Gastrocnemius medialis (tissue), 4 donors: Measurements from ENCODE around the gene TNS3. TPM values are rescaled to one million over a fixed set of nuclear protein-coding genes. Genes with fewer than 3 reads are reported as not detected.
"Not testable (repeated sequence)": the region's sequence is repeated elsewhere in the genome, so short reads cannot be mapped to it uniquely, and the experiment has no call there.

Source experiments
- ATAC-seq, 2 donors: fragments of 150-250 bp; one replicate each; pipeline ENCODE4 v1.9.1; 2016
- DNase-seq, 2 donors: peaks; one replicate each; pipeline ENCODE4 v3.0.0-alpha.2; 2019
- H3K27ac ChIP-seq, 4 donors: fragments of 200-600 bp; sonication (generic); 1 replicate in 1 of 4; 2 replicates in 3 of 4; pipeline ENCODE4 v1.5.1; 2016 to 2018; ENCODE audit warnings: mild to moderate bottlenecking in 2 of 4, moderate library complexity in 1 of 4
- H3K27me3 ChIP-seq, 3 donors: fragments of 200-600 bp; sonication (generic) in 2 of 3; 1 replicate in 1 of 3; 2 replicates in 2 of 3; pipeline versions ENCODE4 v1.5.1 to v1.6.0; 2016 to 2019; ENCODE audit warnings: mild to moderate bottlenecking in 1 of 3, moderate library complexity in 1 of 3
- H3K36me3 ChIP-seq, 2 donors: fragments of 200-600 bp; sonication (generic) in 1 of 2; one replicate each; pipeline ENCODE4 v1.5.1; 2017 to 2018
- H3K4me1 ChIP-seq, 2 donors: fragments of 200-600 bp; sonication (generic) in 1 of 2; one replicate each; pipeline ENCODE4 v1.5.1; 2016 to 2017; ENCODE audit warnings: mild to moderate bottlenecking in 2 of 2
- H3K4me3 ChIP-seq, 4 donors: fragments of 200-600 bp; sonication (generic) in 3 of 4; 1 replicate in 1 of 4; 2 replicates in 3 of 4; pipeline ENCODE4 v1.5.1; 2016 to 2019; ENCODE audit warnings: mild to moderate bottlenecking in 2 of 4
- H3K9me3 ChIP-seq, 3 donors: fragments of 200-600 bp; sonication (generic) in 2 of 3; 1 replicate in 1 of 3; 2 replicates in 2 of 3; pipeline ENCODE4 v1.5.1; 2016 to 2019
- CTCF ChIP-seq, 5 experiments: fragments of 450-650 bp in 3 of 5; fragments of 200-600 bp in 2 of 5; sonication (generic) in 2 of 5; IDR thresholded peaks in 4 of 5; conservative IDR thresholded peaks in 1 of 5; 1 replicate in 4 of 5; 2 replicates in 1 of 5; pipeline ENCODE4 v1.5.1; 2016 to 2019; ENCODE audit warnings: antibody characterized with exemption in 5 of 5, mild to moderate bottlenecking in 3 of 5, moderate library complexity in 3 of 5
- POLR2A ChIP-seq, 2 donors: fragments of 450-650 bp; IDR thresholded peaks; one replicate each; pipeline ENCODE4 v1.6.1; 2017; ENCODE audit warnings: antibody characterized with exemption in 2 of 2, mild to moderate bottlenecking in 2 of 2, moderate library complexity in 2 of 2
- in situ Hi-C, 4 donors: fragments of 200-750 bp; cut with MboI; loops; one replicate each; pipeline versions ENCODE4 v1.15.0 to v1.8.0; 2017; ENCODE audit warnings: low sequenced_read_pairs in 4 of 4
- intact Hi-C: fragments of 100-400 bp; cut with DNase I; formaldehyde crosslinking; loops from one replicate; pipeline ENCODE4 v1.15.1; 2023; ENCODE audit warnings: low total_unique reads
- total RNA-seq, 4 donors: library from RNA; depleted of rRNA; stranded (reverse); fragments of >200 nt; gene quantifications; one replicate each; pipeline versions ENCODE4 v1.1.0 to v1.2.3, GENCODE V29; 2016

Gene TNS3
- total RNA-seq, 4 donors from 2014 or later, result 39.4 to 64.3 (median 50.5) TPM

- H3K4me1 ChIP-seq, result peaks cover 11 to 13% of the 10 kb centered on the region in 2 donors
- TF ChIP-seq CTCF (IDR thresholded peaks at IDR 0.05 in 4 of 5, conservative IDR thresholded peaks at IDR 0.05 in 1 of 5) (no peak), POLR2A (IDR thresholded peaks at IDR 0.05) (no peak)
- peak; percentile 66 to 70 for ATAC-seq
- in situ Hi-C loops, result no loop called here
- H3K36me3 ChIP-seq, result no peaks in the 10 kb centered on the region
- intact Hi-C loops, result no loop called here
- peak overlapping the region; percentile 36 to 61 (median 48) for H3K27ac ChIP-seq
- H3K9me3 ChIP-seq, result no peaks in the 10 kb centered on the region
- no peaks in the 10 kb centered on the region for H3K27me3 ChIP-seq
- DNase-seq, result no peak
- H3K4me3 ChIP-seq, result no peak overlapping the region
These were observed 28.7 kb upstream of the TNS3 start for GRCh38 chr7:47610506-47611044.

DNA sequence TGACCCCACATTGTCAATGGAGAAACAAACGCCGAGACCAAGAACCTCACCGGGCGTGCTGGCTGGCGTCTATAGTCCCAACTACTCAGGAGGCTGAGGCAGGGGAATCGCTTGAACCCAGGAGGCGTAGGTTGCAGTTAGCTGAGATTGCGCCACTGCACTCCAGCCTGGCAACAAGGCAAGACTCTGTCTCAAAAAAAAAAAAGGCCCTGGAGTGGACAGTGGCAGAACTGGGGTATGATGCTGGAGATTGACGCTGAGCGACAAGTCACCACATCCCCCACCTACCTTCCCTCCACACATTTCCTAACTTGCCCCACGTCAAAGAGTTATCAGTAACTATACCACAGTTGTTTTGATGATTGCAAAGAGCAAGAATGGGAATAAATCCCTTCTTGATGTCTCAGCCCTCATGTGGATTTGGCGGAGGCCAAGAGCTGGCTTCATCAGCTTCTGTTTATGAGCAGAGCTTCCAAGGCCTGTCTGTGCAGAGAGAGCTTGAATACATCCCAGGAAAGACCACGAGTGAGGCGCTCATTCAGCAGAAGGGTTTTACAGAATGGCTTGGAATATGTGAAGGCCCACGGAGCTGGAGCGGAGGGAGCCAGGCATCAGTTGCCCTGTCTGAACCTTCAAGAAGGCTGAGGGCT lies 28.0 kb upstream of the TNS3 start:
- no peaks in the 10 kb centered on the region for H3K9me3 ChIP-seq
- intact Hi-C loops, result no loop called here
- in situ Hi-C loops, result no loop called here
- H3K27ac ChIP-seq, result peak overlapping the region; percentile 36 to 61 (median 48)
- H3K4me1 ChIP-seq, result peaks cover 18% of the 10 kb centered on the region in 2 donors
- H3K4me3 ChIP-seq, result no peak overlapping the region
- no peaks in the 10 kb centered on the region for H3K36me3 ChIP-seq
- no peaks in the 10 kb centered on the region for H3K27me3 ChIP-seq
- peak; percentile 13 to 43 for DNase-seq
- ATAC-seq, result peak; percentile 50 to 53
- no peak for TF ChIP-seq CTCF (IDR thresholded peaks at IDR 0.05 in 4 of 5, conservative IDR thresholded peaks at IDR 0.05 in 1 of 5)
- TF ChIP-seq POLR2A (IDR thresholded peaks at IDR 0.05), result no peak

DNA sequence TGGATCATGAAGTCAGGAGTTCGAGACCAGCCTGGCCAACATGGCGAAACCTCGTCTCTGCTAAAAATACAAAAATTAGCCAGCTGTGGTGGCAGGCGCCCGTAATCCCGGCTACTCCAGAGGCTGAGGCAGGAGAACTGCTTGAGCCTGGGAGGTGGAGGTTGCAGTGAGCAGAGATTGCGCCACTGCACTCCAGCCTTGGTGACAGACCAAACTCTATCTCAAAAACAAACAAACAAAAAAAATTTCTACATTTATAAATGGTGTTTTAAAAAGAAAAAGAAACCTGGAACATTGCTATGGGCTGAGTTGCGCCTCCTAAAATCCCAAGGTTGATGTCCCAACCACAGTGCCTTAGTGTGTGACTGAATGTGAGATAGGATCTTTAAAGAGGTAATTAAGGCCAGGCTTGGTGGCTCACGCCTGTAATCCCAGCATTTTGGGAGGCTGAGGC lies 24.7 kb upstream of the TNS3 start:
- H3K27me3 ChIP-seq, H3K36me3 ChIP-seq, H3K9me3 ChIP-seq, H3K4me3 ChIP-seq, DNase-seq, in situ Hi-C loops, intact Hi-C loops, ATAC-seq, H3K27ac ChIP-seq: not testable (repeated sequence)
- H3K4me1 ChIP-seq, result peaks cover 25 to 27% of the 10 kb centered on the region in 2 donors

- DNase-seq (no peak), ATAC-seq (no peak)
- in situ Hi-C loops, result no loop called here
- intact Hi-C loops, result no loop called here
- no peaks in the 10 kb centered on the region for H3K36me3 ChIP-seq
- no peaks in the 10 kb centered on the region for H3K27me3 ChIP-seq
- no peaks in the 10 kb centered on the region for H3K9me3 ChIP-seq
- H3K4me1 ChIP-seq, result peaks cover 22 to 24% of the 10 kb centered on the region in 2 donors
- no peak for TF ChIP-seq CTCF (IDR thresholded peaks at IDR 0.05 in 4 of 5, conservative IDR thresholded peaks at IDR 0.05 in 1 of 5)
- no peak for TF ChIP-seq POLR2A (IDR thresholded peaks at IDR 0.05)
- no peak overlapping the region for H3K27ac ChIP-seq
- no peak overlapping the region for H3K4me3 ChIP-seq
These were observed 24.1 kb upstream of the TNS3 start for GRCh38 chr7:47605816-47606575.

DNA sequence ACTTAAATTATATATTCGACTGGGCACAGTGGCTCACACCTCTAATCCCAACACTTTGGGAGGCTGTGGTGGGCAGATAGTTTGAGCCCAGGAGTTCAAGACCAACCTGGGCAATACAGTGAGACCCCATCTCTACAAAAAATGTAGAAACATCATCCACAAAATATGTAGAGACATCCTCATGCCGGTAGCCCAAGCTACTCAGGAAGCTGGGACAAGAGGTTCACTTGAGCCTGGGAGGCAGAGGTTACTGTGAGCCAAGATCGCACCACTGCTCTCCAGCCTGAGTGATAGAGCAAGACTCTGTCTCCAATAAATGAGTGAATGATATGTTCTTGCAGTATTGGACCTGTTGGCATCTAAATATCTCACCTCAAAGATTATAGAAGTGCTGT lies 22.6 kb upstream of the TNS3 start:
- DNase-seq (no peak), ATAC-seq (peak in 1 of 2 donors; percentile 40)
- Histone ChIP-seq H3K27ac (peak overlapping the region in 2 of 4 donors; percentile 18 to 41), H3K9me3 (no peaks in the 10 kb centered on the region), H3K27me3 (no peaks in the 10 kb centered on the region), H3K4me3 (no peak overlapping the region), H3K4me1 (peaks cover 12 to 16% of the 10 kb centered on the region in 2 donors), H3K36me3 (no peaks in the 10 kb centered on the region)
- TF ChIP-seq CTCF (IDR thresholded peaks at IDR 0.05 in 4 of 5, conservative IDR thresholded peaks at IDR 0.05 in 1 of 5), result no peak
- TF ChIP-seq POLR2A (IDR thresholded peaks at IDR 0.05), result no peak
- in situ Hi-C loops, result no loop called here
- intact Hi-C loops, result no loop called here

DNA sequence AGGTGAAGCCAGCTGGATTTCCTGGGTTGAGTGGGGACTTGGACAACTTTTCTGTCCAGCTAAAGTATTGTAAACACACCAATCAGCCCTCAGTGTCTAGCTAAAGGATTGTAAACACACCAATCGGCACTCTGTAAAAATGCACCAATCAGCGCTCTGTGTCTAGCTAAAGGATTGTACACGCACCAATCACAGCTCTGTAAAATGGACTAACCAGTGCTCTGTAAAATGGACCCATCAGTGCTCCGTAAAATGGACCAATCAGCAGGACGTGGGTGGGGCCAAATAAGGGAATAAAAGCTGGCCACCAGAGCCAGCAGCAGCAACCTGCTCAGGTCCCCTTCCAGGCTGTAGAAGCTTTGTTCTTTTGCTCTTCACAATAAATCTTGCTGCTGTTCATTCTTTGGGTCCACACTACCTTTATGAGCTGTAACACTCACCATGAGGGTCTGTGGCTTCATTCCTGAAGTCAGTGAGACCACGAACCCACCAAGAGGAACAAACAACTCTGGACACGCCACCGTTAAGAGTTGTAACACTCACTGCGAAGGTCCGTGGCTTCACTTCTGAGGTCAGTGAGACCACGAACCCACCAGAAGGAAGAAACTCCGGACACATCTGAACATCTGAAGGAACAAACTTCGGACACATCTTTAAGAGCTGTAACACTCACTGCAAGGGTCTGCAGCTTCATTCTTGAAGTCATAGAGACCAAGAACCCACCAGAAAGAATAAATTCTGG lies 21.8 kb upstream of the TNS3 start:
- DNase-seq, in situ Hi-C loops, H3K27me3 ChIP-seq, H3K36me3 ChIP-seq, ATAC-seq, intact Hi-C loops, H3K4me3 ChIP-seq, H3K9me3 ChIP-seq, H3K27ac ChIP-seq: not testable (repeated sequence)
- peaks cover 12 to 16% of the 10 kb centered on the region in 2 donors for H3K4me1 ChIP-seq
